WI38 (cell line): ENCODE measurements around the gene DOK6.

Experiments used
- H3K4me3 ChIP-seq: 2 replicates; pipeline ENCODE4 v1.5.1; 2011; ENCODE audit warnings: low read depth, mild to moderate bottlenecking, control low read depth, low read length
- TF ChIP-seq, protein P1 (sequence below): IDR thresholded peaks from 2 replicates; pipeline ENCODE4 v1.5.1; 2012; ENCODE audit warnings: low read depth, mild to moderate bottlenecking, control low read depth, low read length

DOK6 gene

DNA sequence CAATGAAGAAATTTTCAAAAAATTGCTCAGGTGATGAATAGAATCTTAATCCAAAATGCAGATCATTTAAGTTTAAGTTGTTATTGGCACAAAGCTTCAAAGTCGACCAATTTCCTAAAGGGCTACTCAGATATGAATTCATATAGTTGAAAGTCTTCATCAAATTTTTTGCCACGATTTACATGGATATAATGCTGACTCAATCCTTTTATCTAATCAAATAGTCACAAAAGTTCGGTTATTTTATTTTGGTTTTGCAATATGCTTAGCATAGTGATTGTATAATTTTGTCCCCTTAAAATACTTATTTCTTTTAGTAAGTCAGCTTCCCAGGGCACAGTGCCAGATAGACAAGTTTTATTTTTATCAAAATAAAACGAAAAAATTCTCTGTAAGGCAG lies 319.7 kb downstream of the DOK6 start:
- no peak overlapping the region for H3K4me3 ChIP-seq
- TF ChIP-seq, protein P1, sequence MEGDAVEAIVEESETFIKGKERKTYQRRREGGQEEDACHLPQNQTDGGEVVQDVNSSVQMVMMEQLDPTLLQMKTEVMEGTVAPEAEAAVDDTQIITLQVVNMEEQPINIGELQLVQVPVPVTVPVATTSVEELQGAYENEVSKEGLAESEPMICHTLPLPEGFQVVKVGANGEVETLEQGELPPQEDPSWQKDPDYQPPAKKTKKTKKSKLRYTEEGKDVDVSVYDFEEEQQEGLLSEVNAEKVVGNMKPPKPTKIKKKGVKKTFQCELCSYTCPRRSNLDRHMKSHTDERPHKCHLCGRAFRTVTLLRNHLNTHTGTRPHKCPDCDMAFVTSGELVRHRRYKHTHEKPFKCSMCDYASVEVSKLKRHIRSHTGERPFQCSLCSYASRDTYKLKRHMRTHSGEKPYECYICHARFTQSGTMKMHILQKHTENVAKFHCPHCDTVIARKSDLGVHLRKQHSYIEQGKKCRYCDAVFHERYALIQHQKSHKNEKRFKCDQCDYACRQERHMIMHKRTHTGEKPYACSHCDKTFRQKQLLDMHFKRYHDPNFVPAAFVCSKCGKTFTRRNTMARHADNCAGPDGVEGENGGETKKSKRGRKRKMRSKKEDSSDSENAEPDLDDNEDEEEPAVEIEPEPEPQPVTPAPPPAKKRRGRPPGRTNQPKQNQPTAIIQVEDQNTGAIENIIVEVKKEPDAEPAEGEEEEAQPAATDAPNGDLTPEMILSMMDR = no peak

DNA sequence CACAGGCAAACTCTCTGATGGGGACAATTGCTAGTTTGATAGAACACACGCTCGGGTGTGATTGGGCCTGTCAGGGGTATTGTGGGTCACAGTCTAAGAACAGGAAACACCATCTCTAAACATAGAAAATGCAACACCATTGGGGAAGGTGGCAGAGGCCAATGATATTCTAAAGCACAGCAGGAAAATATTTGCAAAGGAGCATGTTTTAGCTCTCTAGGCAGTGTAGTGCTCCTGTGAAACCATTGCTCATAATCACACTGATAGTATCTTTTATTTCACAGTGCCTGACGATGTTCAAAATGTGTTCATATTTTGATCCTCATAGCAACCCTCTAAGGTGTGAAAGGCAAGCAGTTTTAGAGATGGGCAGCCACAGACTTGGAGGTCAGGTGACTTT lies 322.7 kb downstream of the DOK6 start:
- TF ChIP-seq, protein P1 = no peak
- H3K4me3 ChIP-seq = no peak overlapping the region

DNA sequence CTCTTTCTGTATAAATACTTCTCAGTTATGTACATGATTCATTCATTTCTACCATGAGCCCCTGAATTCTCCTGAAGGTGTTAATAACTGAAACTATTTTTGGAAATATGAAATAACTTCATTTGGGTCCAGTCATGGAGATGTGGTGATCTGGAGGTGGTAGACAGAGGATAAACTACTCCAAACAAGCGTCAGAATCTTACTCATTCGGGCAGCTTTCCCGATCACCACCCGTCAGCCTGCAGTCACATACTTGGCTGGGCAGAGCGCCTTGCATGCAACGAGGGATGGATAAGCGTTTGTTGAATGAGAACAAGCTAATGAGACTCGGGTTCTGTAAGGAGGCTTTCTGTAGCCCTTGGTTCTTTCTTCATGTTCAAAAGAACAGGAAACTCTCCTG lies 324.3 kb downstream of the DOK6 start:
- no peak overlapping the region for H3K4me3 ChIP-seq
- TF ChIP-seq, protein P1 = no peak

DNA sequence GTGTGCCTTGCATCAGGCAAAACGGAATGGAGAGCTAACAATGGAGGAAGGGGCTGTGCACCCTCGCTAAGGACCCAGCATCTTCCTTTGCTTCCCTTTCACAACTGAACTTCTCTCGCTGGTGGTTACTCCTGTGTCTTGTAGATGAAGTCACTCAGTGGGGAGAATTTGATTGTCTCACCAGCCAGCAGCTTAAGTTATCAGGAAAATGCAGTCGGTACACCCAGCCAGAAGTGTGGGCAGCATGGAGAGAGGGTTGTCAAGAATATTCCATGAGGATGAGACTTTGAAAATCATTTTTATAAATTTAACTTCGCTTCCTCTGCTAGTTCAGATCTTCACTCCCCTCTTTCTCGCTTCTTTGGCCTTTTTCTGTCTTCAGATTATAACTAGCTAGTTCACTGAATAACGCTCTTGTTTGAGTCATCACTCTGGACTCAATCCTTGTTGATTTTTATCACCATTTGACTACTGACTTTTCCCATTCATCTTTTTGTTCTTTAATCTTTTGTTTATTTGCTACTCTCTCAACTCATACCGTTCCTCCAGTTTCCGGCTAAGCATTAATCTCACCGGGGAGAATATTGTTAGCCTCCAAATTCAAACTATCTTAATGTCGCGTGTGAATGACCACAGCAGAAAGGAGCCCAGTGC lies 325.3 kb downstream of the DOK6 start:
- H3K4me3 ChIP-seq = no peak overlapping the region
- TF ChIP-seq, protein P1 = no peak

DNA sequence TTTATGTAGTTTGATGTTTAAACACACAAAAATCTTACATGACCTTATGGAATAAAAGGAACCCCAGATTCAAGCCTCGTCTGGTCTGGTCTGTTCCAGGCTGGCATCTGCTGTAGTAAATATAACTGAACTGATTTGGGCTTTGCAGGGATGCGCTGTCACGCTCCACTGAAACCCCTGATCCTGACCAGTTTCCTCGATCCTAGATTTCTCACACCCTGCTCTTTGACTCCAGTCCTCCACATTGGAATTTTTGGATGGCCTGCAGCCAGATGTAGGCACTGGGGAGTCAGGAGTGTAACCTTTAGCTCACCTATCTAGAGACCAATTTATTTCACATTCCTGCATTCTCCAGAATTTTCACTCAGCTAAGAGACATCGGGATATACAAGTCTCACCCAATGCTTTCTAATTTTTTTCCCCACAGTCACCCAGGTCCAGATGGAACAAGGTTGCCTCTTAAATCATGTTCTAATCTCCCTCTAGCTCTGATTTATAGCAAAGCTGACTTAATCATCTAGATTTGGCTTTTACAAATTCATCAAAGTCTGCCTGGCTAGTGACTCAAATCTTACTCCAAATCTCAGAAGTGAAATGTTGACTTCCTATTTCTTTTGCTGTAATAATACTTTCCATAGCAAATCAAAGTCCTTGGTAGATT lies 327.4 kb downstream of the DOK6 start:
- H3K4me3 ChIP-seq = no peak overlapping the region
- TF ChIP-seq, protein P1 = no peak

DNA sequence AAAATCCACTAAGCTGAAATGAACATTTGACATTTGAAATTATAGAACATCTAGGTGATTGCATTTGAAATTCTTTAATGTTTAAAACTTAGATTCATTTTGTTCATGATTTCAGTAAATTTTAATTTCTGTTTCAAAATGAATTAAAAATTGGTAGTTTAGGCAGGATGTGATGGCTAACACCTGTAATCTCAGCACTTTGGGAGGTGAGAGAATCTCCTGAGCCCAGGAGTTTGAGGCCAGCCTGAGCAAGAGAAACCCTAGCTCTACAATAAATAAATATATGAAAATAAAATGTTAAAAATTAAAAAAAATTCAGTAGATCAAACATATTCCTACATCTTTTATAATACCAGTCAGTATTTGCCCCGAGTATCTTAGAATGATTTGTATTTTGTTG lies 330.0 kb downstream of the DOK6 start:
- TF ChIP-seq, protein P1 = no peak
- no peak overlapping the region for H3K4me3 ChIP-seq

DNA sequence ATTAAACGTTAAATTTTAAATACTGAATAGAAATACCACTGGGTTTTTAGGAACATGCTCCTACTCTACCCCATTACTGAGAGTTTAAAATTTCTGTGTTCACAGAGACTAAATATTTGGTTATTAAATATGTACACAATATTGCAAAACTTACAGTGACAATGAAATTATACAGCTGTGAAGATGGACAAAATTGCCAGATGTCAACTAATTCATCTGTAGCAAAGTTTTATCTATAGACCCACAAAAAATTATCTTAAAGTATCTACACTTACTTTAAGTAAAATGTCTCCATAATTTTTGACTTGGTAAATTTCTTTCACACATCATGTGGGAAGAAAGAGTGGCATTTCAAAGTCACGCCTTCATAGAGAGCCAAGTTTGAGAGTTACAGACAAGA lies 333.8 kb downstream of the DOK6 start:
- H3K4me3 ChIP-seq = no peak overlapping the region
- TF ChIP-seq, protein P1 = no peak
